ENCODE results near the gene PRPF40B. TPM values are rescaled to one million over a fixed set of nuclear protein-coding genes. Genes with fewer than 3 reads are reported as not detected.

The PRPF40B gene
- total RNA-seq, 2 donors from 2014 or later, result 21.9 to 31.4 TPM

GRCh38 chr12:49654715-49655114, 31.4 kb downstream of the PRPF40B start:
- ATAC-seq (ENCODE audit: insufficient number of reproducible peaks, low FRiP score, low read depth) (no peak), DNase-seq (ENCODE audit: low spot score) (no peak)
- Histone ChIP-seq H3K27ac (no peak overlapping the region), H3K4me3 (no peak overlapping the region), H3K9me3 (no peaks in the 10 kb centered on the region), H3K36me3 (peaks cover 4% of the 10 kb centered on the region), H3K27me3 (replicated peaks; ENCODE audit: insufficient read depth) (no peaks in the 10 kb centered on the region), H3K4me1 (ENCODE audit: control insufficient read depth in 1 of 2, low read depth in 2 of 2) (no peaks in the 10 kb centered on the region)
- TF ChIP-seq CTCF (IDR thresholded peaks at IDR 0.05), result no peak

DNA sequence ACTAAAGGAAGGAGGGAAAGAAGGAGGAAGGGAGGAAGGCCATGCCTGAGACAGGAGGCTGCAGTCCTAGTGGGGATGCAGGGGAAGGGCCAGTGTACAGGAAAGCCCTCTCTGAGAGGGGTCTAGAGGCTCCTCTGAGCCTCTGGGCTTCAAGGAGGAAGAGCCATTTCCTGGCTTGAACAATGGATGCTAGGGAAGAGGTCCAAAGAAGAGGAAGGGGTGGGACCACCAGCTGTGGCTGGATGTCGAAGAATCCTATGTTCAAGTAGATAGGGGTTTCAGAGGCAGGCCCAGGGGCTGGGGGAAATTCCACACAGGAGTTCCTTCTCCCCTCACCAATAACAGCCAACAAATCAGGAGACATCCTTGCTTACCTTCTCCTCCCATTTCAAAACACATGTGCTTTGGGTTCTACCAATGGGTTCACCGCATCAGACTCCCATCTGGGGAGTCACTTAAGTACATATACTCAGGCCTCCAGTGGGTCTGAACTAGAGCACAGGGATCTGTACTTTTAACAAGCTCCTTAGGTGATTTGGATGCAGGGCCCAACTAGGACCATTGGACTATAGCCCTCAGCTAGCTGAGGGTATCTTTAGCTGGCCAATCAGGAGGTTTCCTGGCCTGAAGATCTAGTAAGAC, 32.4 kb downstream of the PRPF40B start:
- no peaks in the 10 kb centered on the region for H3K9me3 ChIP-seq
- no peak for TF ChIP-seq CTCF (IDR thresholded peaks at IDR 0.05)
- no peak overlapping the region for H3K27ac ChIP-seq
- H3K4me1 ChIP-seq (ENCODE audit: control insufficient read depth in 1 of 2, low read depth in 2 of 2), result peaks cover 0 to 3% of the 10 kb centered on the region in 2 donors
- DNase-seq (ENCODE audit: low spot score), result no peak
- no peaks in the 10 kb centered on the region for H3K36me3 ChIP-seq
- H3K4me3 ChIP-seq, result no peak overlapping the region
- H3K27me3 ChIP-seq (replicated peaks; ENCODE audit: insufficient read depth), result no peaks in the 10 kb centered on the region
- ATAC-seq (ENCODE audit: insufficient number of reproducible peaks, low FRiP score, low read depth), result no peak

GRCh38 chr12:49658276-49658675, 34.9 kb downstream of the PRPF40B start:
- Histone ChIP-seq H3K4me1 (ENCODE audit: control insufficient read depth in 1 of 2, low read depth in 2 of 2) (peaks cover 18 to 22% of the 10 kb centered on the region in 2 donors), H3K27ac (no peak overlapping the region), H3K9me3 (no peaks in the 10 kb centered on the region), H3K36me3 (no peaks in the 10 kb centered on the region), H3K27me3 (replicated peaks; ENCODE audit: insufficient read depth) (no peaks in the 10 kb centered on the region), H3K4me3 (no peak overlapping the region)
- DNase-seq (ENCODE audit: low spot score), result no peak
- ATAC-seq (ENCODE audit: insufficient number of reproducible peaks, low FRiP score, low read depth), result no peak
- no peak for TF ChIP-seq CTCF (IDR thresholded peaks at IDR 0.05)

DNA sequence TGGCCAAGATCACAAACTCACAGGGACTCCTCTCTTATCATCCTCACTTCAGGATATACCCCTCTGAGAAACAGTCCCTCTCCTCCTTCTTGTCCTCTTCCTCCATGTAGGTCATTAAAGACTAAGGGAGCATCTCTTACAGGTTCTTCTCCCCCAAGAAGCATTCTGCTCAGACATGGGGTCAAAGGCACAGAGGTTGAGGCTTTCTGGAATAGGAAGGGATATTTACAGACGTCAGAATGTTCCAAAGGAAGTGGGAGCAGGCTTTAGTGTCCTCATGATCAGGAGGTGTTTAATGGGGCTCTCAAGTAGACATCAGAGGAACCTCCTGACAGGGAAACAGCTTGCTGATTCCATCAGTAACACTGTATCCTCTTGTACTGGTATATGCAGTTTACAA, 36.4 kb downstream of the PRPF40B start:
- no peaks in the 10 kb centered on the region for H3K27me3 ChIP-seq (replicated peaks; ENCODE audit: insufficient read depth)
- no peak for TF ChIP-seq CTCF (IDR thresholded peaks at IDR 0.05)
- H3K4me1 ChIP-seq (ENCODE audit: control insufficient read depth in 1 of 2, low read depth in 2 of 2), result peaks cover 28 to 36% of the 10 kb centered on the region in 2 donors
- H3K36me3 ChIP-seq, result no peaks in the 10 kb centered on the region
- DNase-seq (ENCODE audit: low spot score) (no peak), ATAC-seq (ENCODE audit: insufficient number of reproducible peaks, low FRiP score, low read depth) (no peak)
- H3K4me3 ChIP-seq, result no peak overlapping the region
- H3K9me3 ChIP-seq, result no peaks in the 10 kb centered on the region
- H3K27ac ChIP-seq, result no peak overlapping the region

DNA sequence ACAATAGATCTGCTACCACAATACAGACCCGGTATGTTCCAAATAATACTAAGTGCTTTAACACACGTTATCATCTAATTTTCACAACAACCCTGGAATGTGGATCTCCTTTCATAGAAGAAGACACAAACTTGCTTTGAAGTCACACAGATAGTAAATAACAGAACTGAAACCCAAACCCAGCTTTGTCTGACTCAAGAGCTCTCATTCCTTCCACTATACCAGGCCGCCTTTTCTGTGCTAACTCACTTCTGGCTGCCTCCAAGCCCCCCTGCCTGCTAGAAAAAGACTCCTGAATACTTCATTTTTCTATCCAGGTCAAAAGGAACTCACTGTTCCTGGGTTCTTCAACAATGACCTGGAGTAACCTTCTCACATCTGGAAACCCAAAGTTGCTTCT, 37.8 kb downstream of the PRPF40B start:
- Histone ChIP-seq H3K4me3 (no peak overlapping the region), H3K27me3 (replicated peaks; ENCODE audit: insufficient read depth) (no peaks in the 10 kb centered on the region), H3K9me3 (no peaks in the 10 kb centered on the region), H3K36me3 (no peaks in the 10 kb centered on the region), H3K4me1 (ENCODE audit: control insufficient read depth in 1 of 2, low read depth in 2 of 2) (peaks cover 28 to 48% of the 10 kb centered on the region in 2 donors), H3K27ac (peak overlapping the region in 1 of 2 donors; percentile 85)
- ATAC-seq (ENCODE audit: insufficient number of reproducible peaks, low FRiP score, low read depth) (no peak), DNase-seq (ENCODE audit: low spot score) (no peak)
- TF ChIP-seq CTCF (IDR thresholded peaks at IDR 0.05), result no peak
